GM12878 (cell line): ENCODE data around the gene CTIF.

Experiments used
- PAX8 ChIP-seq: fragments of 450-650 bp; IDR thresholded peaks from 2 replicates; pipeline ENCODE4 v1.6.1; 2017; ENCODE audit warnings: mild to moderate bottlenecking, moderate library complexity
- POLR2A ChIP-seq: IDR thresholded peaks from 2 replicates; pipeline ENCODE4 v1.6.1; 2011; ENCODE audit warnings: low read depth, mild to moderate bottlenecking, low read length
- RAD21 ChIP-seq: IDR thresholded peaks from 2 replicates; pipeline ENCODE4 v1.6.1; 2011; ENCODE audit warnings: mild to moderate bottlenecking, low read depth, low read length, moderate library complexity; ENCODE audit not compliant: insufficient read depth
- RCOR1 ChIP-seq: conservative IDR thresholded peaks from 2 replicates; pipeline ENCODE4 v1.6.1; 2012; ENCODE audit warnings: low read depth, low read length, improper control_type of control experiment

- TF ChIP-seq POLR2A, result no peak
- TF ChIP-seq RAD21, result no peak
- no peak for TF ChIP-seq RCOR1
- TF ChIP-seq PAX8, result no peak
These were observed 335.4 kb downstream of the CTIF start for GRCh38 chr18:48874233-48874632.
